CD14-positive monocyte (primary cell): Measurements from ENCODE around the gene AKAP6. TPM values are rescaled to one million over a fixed set of nuclear protein-coding genes. Genes with fewer than 3 reads are reported as not detected.

ENCODE experiments used
- DNase-seq, 3 donors: peaks; one replicate each; pipeline ENCODE4 v3.0.0-alpha.2; 2011 to 2022
- H2AFZ ChIP-seq: 2 replicates; pipeline ENCODE4 v1.6.0; 2012; ENCODE audit warnings: mild to moderate bottlenecking, low read depth, low read length, inconsistent platforms; ENCODE audit not compliant: insufficient read depth, poor library complexity, severe bottlenecking
- H3K27ac ChIP-seq, 2 donors: 1 replicate in 1 of 2; 2 replicates in 1 of 2; pipeline ENCODE4 v1.5.1; 2012 to 2013; ENCODE audit warnings: low read length in 2 of 2, control low read depth in 1 of 2, inconsistent platforms in 1 of 2, low read depth in 1 of 2, mild to moderate bottlenecking in 1 of 2
- H3K27me3 ChIP-seq, 2 donors: one replicate each; pipeline versions ENCODE4 v1.6.0 to v1.6.1; 2011 to 2013; ENCODE audit warnings: low read length in 2 of 2; ENCODE audit not compliant: control insufficient read depth in 2 of 2, insufficient read depth in 2 of 2
- H3K36me3 ChIP-seq, 2 donors: replicated peaks in 1 of 2; 1 replicate in 1 of 2; 2 replicates in 1 of 2; pipeline versions ENCODE4 v1.5.1 to v1.6.1; 2012 to 2013; ENCODE audit warnings: low read length in 2 of 2, control low read depth in 1 of 2, inconsistent platforms in 1 of 2, mild to moderate bottlenecking in 1 of 2; ENCODE audit not compliant: insufficient read depth in 2 of 2, control insufficient read depth in 1 of 2
- H3K4me1 ChIP-seq, 2 donors: 1 replicate in 1 of 2; 2 replicates in 1 of 2; pipeline versions ENCODE4 v1.5.1 to v1.6.1; 2012 to 2013; ENCODE audit warnings: low read length in 2 of 2, control low read depth in 1 of 2, inconsistent platforms in 1 of 2, mild to moderate bottlenecking in 1 of 2, moderate library complexity in 1 of 2; ENCODE audit not compliant: insufficient read depth in 2 of 2, control insufficient read depth in 1 of 2
- H3K4me2 ChIP-seq: replicated peaks from 2 replicates; pipeline ENCODE3; 2012; ENCODE audit warnings: low read length, moderate library complexity, mild to moderate bottlenecking; ENCODE audit not compliant: poor library complexity, severe bottlenecking; ENCODE audit errors: extremely low read depth
- H3K4me3 ChIP-seq, 3 experiments: fragments of 200-600 bp in 1 of 3; sonication (generic) in 1 of 3; replicated peaks in 1 of 3; 1 replicate in 2 of 3; 2 replicates in 1 of 3; pipeline ENCODE4 v1.5.1; 2011 to 2013; ENCODE audit warnings: low read length in 3 of 3, mild to moderate bottlenecking in 3 of 3, control low read depth in 2 of 3, low read depth in 2 of 3, inconsistent platforms in 1 of 3, moderate library complexity in 1 of 3
- H3K79me2 ChIP-seq: 2 replicates; pipeline ENCODE4 v1.6.0; 2012; ENCODE audit warnings: mild to moderate bottlenecking, control low read depth, inconsistent platforms, low read length, moderate library complexity; ENCODE audit not compliant: insufficient read depth
- H3K9ac ChIP-seq: 2 replicates; pipeline ENCODE4 v1.6.0; 2017; ENCODE audit warnings: low read length, mild to moderate bottlenecking; ENCODE audit not compliant: insufficient read depth, poor library complexity, severe bottlenecking
- H3K9me3 ChIP-seq, 2 donors: replicated peaks in 1 of 2; 1 replicate in 1 of 2; 2 replicates in 1 of 2; pipeline versions ENCODE4 v1.5.1 to v1.6.1; 2012 to 2013; ENCODE audit warnings: low read length in 2 of 2, control low read depth in 1 of 2; ENCODE audit not compliant: control insufficient read depth in 1 of 2, insufficient read depth in 1 of 2
- H4K20me1 ChIP-seq: 2 replicates; pipeline ENCODE4 v1.6.0; 2012; ENCODE audit warnings: mild to moderate bottlenecking, low read length, control low read depth, moderate library complexity; ENCODE audit not compliant: insufficient read depth
- H3K27ac Mint-ChIP-seq, 7 donors: one replicate each; pipeline ENCODE4 v1.8.0; 2020; ENCODE audit warnings: mild to moderate bottlenecking in 7 of 7, mixed read lengths in 7 of 7, moderate library complexity in 6 of 7, inconsistent platforms in 2 of 7
- H3K27me3 Mint-ChIP-seq, 3 donors: one replicate each; pipeline ENCODE4 v1.8.0; 2021 to 2022; ENCODE audit warnings: low read depth in 3 of 3, mild to moderate bottlenecking in 3 of 3, mixed read lengths in 3 of 3, moderate library complexity in 3 of 3, inconsistent platforms in 1 of 3
- H3K36me3 Mint-ChIP-seq, 2 donors: one replicate each; pipeline ENCODE4 v1.8.0; 2020; ENCODE audit warnings: mixed read lengths in 2 of 2, inconsistent platforms in 1 of 2, mild to moderate bottlenecking in 1 of 2
- H3K4me1 Mint-ChIP-seq: one replicate; pipeline ENCODE4 v1.8.0; 2020; ENCODE audit warnings: mild to moderate bottlenecking, mixed read lengths
- H3K4me3 Mint-ChIP-seq, 2 donors: one replicate each; pipeline ENCODE4 v1.8.0; 2020; ENCODE audit warnings: mild to moderate bottlenecking in 2 of 2, mixed read lengths in 2 of 2, moderate library complexity in 1 of 2
- H3K9me3 Mint-ChIP-seq, 7 donors: one replicate each; pipeline ENCODE4 v1.8.0; 2020 to 2022; ENCODE audit warnings: mixed read lengths in 7 of 7, mild to moderate bottlenecking in 6 of 7, moderate library complexity in 6 of 7, inconsistent platforms in 2 of 7
- WGBS: methylation state at CpG from one replicate; pipeline ENCODE4 v1.1.5; 2013; ENCODE audit warnings: missing lambda C conversion rate; ENCODE audit not compliant: insufficient coverage; 5-methylcytosine and 5-hydroxymethylcytosine counted together
- intact Hi-C, 2 donors: fragments of 100-400 bp; cut with micrococcal nuclease; formaldehyde crosslinking; loops; one replicate each; pipeline versions ENCODE4 v1.15.0 to v1.15.1; 2023
- polyA plus RNA-seq, 3 donors: library from polyadenylated mRNA; depleted of rRNA in 1 of 3; unstranded in 2 of 3; stranded (reverse) in 1 of 3; fragments of 300-500 nt in 2 of 3; fragments of >200 nt in 1 of 3; fragmentation: Illumina TruSeq in 2 of 3; gene quantifications; 1 replicate in 2 of 3; 2 replicates in 1 of 3; pipeline ENCODE4 v1.2.3, GENCODE V29; 2012 to 2021
- TF ChIP-seq, protein P1 (sequence below): fragments of 200-600 bp; IDR thresholded peaks from one replicate; pipeline ENCODE4 v1.8.0; 2022; ENCODE audit warnings: antibody characterized with exemption, mild to moderate bottlenecking

Gene AKAP6
- polyA plus RNA-seq, 3 donors: not detected

DNA sequence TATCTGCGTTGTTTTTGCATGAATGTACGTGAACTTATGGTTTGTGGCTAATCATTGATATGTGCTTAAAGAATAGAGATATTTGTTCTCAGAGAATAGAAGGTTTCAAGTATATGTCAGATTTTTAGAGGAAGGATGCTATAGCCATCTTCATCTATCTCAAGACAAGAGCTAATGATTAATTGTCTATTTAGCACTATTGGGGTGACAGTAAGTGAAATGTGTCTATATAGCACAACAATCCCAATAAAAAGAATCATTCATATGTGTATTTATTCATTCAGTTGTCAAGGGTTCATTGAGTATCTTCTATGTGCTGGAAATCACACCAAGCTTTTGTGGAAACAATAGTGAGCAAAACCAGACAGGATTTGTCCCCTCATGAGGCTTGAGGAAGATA is 310.1 kb downstream of the AKAP6 start:
- Histone ChIP-seq H3K27me3 (no peaks in the 10 kb centered on the region), H3K4me2 (no peak overlapping the region), H3K9me3 (no peaks in the 10 kb centered on the region), H3K79me2 (no peaks in the 10 kb centered on the region), H4K20me1 (no peaks in the 10 kb centered on the region), H3K4me3 (no peak overlapping the region), H3K9ac (no peak overlapping the region), H3K36me3 (no peaks in the 10 kb centered on the region), H3K4me1 (no peaks in the 10 kb centered on the region), H3K27ac (no peak overlapping the region), H2AFZ (no peak overlapping the region)
- no CpG with 5 or more reads among the region's 2 CpGs for WGBS
- no peak overlapping the region for H3K27ac Mint-ChIP-seq
- no peak for DNase-seq
- peaks cover 5% of the 10 kb centered on the region for H3K4me1 Mint-ChIP-seq
- peaks cover 1 to 6% (median 4%) of the 10 kb centered on the region in 3 donors for H3K27me3 Mint-ChIP-seq
- intact Hi-C loops: no loop called here
- no peak overlapping the region for H3K4me3 Mint-ChIP-seq
- TF ChIP-seq, protein P1, sequence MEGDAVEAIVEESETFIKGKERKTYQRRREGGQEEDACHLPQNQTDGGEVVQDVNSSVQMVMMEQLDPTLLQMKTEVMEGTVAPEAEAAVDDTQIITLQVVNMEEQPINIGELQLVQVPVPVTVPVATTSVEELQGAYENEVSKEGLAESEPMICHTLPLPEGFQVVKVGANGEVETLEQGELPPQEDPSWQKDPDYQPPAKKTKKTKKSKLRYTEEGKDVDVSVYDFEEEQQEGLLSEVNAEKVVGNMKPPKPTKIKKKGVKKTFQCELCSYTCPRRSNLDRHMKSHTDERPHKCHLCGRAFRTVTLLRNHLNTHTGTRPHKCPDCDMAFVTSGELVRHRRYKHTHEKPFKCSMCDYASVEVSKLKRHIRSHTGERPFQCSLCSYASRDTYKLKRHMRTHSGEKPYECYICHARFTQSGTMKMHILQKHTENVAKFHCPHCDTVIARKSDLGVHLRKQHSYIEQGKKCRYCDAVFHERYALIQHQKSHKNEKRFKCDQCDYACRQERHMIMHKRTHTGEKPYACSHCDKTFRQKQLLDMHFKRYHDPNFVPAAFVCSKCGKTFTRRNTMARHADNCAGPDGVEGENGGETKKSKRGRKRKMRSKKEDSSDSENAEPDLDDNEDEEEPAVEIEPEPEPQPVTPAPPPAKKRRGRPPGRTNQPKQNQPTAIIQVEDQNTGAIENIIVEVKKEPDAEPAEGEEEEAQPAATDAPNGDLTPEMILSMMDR: no peak
- H3K9me3 Mint-ChIP-seq: peaks cover 0 to 4% (median 1%) of the 10 kb centered on the region in 7 donors
- H3K36me3 Mint-ChIP-seq: no peaks in the 10 kb centered on the region

DNA sequence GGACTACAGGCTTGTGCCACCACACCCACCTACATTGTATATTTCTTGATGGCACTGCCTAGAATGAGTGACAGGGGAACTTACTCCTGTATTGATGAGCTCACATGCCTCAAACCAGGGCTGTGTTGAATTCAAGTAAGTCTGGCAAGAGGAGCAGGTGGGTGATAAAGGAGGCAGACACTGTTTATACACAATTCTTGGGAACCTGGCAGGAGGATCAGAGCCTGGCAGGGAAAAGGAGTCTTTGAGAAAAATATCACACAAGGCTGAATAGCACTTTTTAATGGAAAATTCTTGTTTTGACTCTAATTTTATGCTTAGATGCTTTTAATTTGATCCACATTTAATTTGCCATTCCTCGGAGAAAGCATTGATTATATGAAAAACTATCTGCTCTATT is 316.5 kb downstream of the AKAP6 start:
- Histone ChIP-seq H3K36me3 (no peaks in the 10 kb centered on the region), H3K4me1 (no peaks in the 10 kb centered on the region), H3K27ac (no peak overlapping the region), H4K20me1 (no peaks in the 10 kb centered on the region), H3K9me3 (no peaks in the 10 kb centered on the region), H3K9ac (no peak overlapping the region), H2AFZ (no peak overlapping the region), H3K4me2 (no peak overlapping the region), H3K4me3 (no peak overlapping the region), H3K79me2 (no peaks in the 10 kb centered on the region), H3K27me3 (no peaks in the 10 kb centered on the region)
- Mint-ChIP-seq H3K9me3 (peaks cover 0 to 4% (median 1%) of the 10 kb centered on the region in 7 donors), H3K4me1 (no peaks in the 10 kb centered on the region), H3K4me3 (no peak overlapping the region), H3K36me3 (no peaks in the 10 kb centered on the region), H3K27ac (no peak overlapping the region), H3K27me3 (peaks cover 3 to 8% (median 6%) of the 10 kb centered on the region in 3 donors)
- intact Hi-C loops: no loop called here
- WGBS: no CpG with 5 or more reads among the region's 1 CpG
- TF ChIP-seq, protein P1: no peak
- no peak for DNase-seq
